SK-N-MC (cell line): ENCODE data around the gene SLC7A10.

Experiments
- EZH2 ChIP-seq: fragments of 200-600 bp; sonication (generic); IDR thresholded peaks from one replicate; pipeline ENCODE4 v1.6.1; 2017; ENCODE audit warnings: antibody characterized with exemption
- FOXP2 ChIP-seq: optimal IDR thresholded peaks from 2 replicates; pipeline ENCODE3; 2011; ENCODE audit warnings: mild to moderate bottlenecking, moderate library complexity; ENCODE audit not compliant: insufficient read depth; ENCODE audit errors: extremely low read length, control extremely low read depth
- POLR2AphosphoS5 ChIP-seq: IDR thresholded peaks from 2 replicates; pipeline ENCODE4 v1.6.1; 2012; ENCODE audit warnings: mild to moderate bottlenecking, low read depth, low read length, borderline replicate concordance

DNA sequence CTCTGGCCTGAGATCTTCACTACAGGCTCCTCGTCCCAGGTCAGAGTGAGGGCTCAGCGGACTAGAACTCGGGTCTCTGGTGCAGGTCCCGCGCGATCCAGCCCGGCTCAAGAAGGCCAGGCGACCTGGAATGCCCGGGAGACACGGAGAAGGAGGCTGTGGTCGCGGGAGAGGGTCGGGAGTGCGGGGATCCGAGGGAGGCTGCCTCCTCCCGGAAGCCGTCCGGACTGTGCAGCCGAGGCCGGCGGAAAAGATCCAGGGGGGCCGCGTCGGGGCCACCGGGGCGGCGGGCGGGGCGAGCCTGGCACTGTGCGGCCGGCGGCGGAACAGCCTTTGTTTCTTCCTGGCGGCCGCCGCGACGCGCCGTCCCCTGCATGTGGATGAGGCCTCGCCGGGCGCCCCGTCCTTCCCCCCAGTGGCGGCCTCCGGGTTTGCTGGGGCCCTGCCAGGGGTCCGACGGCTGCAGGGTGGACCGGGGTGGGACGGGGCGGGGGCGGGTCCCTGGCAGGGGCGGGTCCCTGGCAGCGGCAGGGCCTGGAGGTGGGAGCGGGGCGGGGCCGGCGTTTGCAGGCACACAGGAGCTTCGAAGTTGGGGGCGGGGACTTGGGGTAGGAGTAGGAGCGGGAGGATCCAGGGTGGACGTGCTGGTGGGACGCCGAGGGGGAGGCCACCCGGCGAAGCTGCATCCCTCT, 1.0 kb upstream of the SLC7A10 start:
- no peak for TF ChIP-seq POLR2AphosphoS5
- no peak for TF ChIP-seq EZH2
- TF ChIP-seq FOXP2: no peak
